ENCODE data around the gene LEMD3. TPM values are rescaled to one million over a fixed set of nuclear protein-coding genes. Genes with fewer than 3 reads are reported as not detected.
"Not testable (repeated sequence)": the region's sequence is repeated elsewhere in the genome, so short reads cannot be mapped to it uniquely, and the experiment has no call there.

The LEMD3 gene
- total RNA-seq, 1 experiment from 2014 or later: 27.9 TPM

GRCh38 chr12:65278576-65279368, 109.4 kb downstream of the LEMD3 start, which contains the start of gene MSRB3:
TSS of gene MSRB3 (plus strand) at chr12:65278683. CDS start at chr12:65308580, 29,897 bp downstream.
- peak; percentile 86 for DNase-seq (ENCODE audit: low read depth)

DNA sequence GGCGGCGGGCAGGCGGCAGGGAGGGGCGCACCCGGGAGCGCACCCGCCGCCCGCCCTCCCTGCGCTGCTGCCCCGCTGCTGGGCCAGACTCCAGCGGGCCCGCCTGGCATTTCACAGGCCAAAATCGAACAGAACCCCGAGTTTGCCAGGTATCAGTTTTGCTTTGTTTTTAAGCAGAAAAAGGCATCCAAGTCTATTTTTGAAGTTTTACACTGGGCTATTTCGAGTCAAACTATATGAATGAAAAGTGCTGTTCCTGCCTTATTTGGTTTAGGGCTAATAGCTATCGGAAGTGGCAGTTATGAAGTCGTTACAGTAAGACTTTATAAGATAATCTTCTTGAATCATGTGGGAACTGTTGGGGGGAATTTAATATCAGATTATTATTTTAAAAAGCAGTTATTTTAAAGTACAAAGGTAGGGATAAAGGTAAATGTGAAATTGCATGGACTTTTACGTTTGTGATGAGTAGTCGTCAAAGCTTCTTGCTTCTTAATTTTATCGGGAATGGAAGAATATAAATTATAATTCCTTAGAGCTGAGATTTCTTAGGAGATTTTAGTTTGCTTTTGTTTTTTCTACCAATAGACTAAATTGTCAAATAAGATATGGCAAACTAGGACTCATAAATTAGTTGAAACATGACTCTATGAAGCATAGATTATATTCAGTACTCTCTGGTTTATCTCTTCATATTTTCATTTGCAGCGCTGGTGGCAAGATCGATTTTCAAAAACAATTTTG, 110.2 kb downstream of the LEMD3 start:
- DNase-seq (ENCODE audit: low read depth): peak; percentile 75

- no peak for DNase-seq (ENCODE audit: low read depth)
Observed at GRCh38 chr12:65280306-65280705, 110.9 kb downstream of the LEMD3 start.

DNA sequence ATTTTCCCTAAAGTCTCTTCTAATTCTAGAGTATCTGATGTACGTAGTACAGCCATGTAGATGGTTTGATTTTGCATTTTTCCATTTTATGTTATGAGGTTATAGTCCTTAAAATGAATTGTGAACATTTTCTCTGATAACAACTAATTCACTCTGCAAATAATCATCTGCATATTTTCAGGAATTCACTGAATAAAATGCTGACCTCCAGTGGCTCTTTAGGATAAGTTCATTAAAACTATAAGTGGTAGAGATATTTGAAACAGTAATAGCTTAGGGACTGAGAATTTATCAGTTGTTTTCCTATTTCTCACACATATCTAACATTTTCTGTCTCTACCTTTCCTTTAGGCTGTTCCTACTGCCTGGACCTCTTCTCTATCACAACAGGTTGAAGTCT, 113.5 kb downstream of the LEMD3 start:
- DNase-seq (ENCODE audit: low read depth): no peak

DNA sequence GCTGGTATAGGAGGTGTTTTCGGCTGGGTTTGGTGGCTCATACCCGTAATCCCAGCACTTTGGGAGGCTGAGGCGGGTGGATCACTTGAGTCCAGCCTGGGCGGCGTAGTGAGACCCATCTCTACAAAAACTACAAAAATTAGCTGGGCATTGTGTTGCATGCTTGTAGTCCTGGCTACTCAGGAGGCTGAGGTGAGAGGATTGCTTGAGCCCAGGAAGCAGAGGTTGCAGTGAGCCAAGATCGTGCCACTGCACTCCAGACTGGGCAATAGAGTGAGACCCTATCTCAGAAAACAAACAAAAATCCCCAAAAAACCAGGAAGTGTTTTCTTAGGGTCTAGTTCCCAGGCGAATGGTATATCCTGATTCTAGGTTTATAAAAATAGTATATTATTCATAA, 116.1 kb downstream of the LEMD3 start:
- not testable (repeated sequence) for DNase-seq (ENCODE audit: low read depth)

DNA sequence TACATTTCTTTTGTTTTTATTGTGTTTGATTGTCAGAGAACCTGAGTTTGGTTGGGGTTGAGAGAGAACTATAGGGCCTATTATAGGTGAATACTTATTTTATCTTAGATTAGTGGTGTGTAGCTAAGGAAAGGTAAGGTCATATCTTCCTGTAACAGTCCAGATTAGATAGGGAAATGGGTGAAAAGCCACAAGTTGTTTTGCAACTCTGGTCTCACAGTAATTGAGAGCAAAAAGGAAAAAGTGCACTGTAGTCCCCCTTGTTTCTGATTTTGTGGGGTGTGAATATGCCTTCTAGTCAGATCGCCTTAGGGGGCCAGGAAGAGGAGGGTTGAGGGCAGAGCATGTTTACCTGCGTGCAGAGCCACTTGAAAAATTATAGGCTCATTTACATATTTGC, 118.0 kb downstream of the LEMD3 start:
- DNase-seq (ENCODE audit: low read depth): no peak

DNA sequence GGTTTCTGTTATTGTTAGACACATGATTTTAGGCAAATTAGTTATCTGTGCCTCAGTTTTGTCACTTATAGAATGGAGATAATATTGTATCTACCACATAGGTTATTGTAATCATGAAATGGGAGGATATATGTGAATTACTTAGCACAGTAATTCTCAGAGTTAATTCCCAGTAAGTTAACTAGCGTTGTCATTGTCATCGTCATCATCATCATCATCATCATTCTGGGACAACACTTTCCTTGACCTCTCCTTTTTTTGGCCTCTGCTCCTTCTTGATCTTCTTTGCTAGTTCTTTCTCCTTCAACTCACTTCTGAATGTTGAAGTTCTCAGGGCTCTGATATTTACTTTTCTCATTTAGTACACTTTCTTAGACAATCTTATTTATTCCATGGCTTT, 122.9 kb downstream of the LEMD3 start:
- no peak for DNase-seq (ENCODE audit: low read depth)

GRCh38 chr12:65293735-65294134, 124.4 kb downstream of the LEMD3 start:
- no peak for DNase-seq (ENCODE audit: low read depth)

DNA sequence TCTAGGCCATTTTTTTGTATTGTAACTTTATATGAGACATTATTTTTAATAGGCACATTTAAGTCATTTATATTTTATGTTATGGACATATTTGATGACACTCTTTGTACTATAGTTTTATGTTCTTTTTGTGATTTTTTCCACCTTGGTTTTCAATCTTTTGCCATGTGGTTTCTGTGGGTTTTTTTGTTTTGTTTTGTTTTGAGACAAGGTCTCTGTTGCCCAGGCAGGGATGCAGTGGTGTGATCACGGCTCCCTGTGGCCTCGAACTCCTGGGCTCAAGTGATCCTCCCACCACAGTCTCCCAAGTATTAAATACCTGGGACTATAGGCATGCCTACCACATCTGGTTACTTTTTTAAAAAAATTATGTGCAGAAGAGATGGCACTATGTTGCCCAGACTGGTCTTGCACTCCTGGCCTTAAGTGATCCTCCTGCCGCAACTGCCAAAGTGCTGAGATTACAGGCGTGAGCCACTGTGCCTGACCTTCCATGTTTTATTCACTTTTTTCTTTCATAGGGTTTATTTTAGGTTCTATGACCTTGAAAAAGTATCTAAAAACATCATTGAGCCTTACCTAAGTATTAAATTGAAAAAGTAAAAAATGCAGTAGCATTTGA, 125.4 kb downstream of the LEMD3 start:
- no peak for DNase-seq (ENCODE audit: low read depth)

- DNase-seq (ENCODE audit: low read depth): no peak
Observed at GRCh38 chr12:65296508-65297265, 127.3 kb downstream of the LEMD3 start.

Other genes starting within 250 kb of the LEMD3 start
- gene WIF1, start 48.3 kb upstream of the LEMD3 start, total RNA-seq (2014; rRNA removed; shearing (Covaris generic)): 0.29 TPM in 1 of 2 replicates, not detected in the other
- gene MSRB3, start 109.1 kb downstream of the LEMD3 start, total RNA-seq (2014; rRNA removed; shearing (Covaris generic)): 22.0 and 25.3 TPM in 2 replicates